ENCODE measurements around the gene LVRN. TPM values are rescaled to one million over a fixed set of nuclear protein-coding genes. Genes with fewer than 3 reads are reported as not detected.

Gene LVRN
- total and polyA plus RNA-seq, 2 donors (not counting 3 experiments of a cell fraction or from before 2014, with no cell fraction given) = 0.11 to 0.38 TPM

GRCh38 chr5:116042375-116042774, 80.1 kb downstream of the LVRN start:
- Histone ChIP-seq H3K4me2 (ENCODE audit: insufficient read depth, low read length) (no peak overlapping the region), H3K27ac (ENCODE audit: insufficient read depth, low read depth, low read length) (no peak overlapping the region), H2AFZ (ENCODE audit: low read depth, low read length) (no peak overlapping the region), H3K36me3 (ENCODE audit: control insufficient read depth in 2 of 2, extremely low read depth in 1 of 2, insufficient read depth in 2 of 2, low read length in 2 of 2) (no peaks in the 10 kb centered on the region), H3K9me3 (replicated peaks; ENCODE audit: control insufficient read depth, insufficient read depth, low read length) (no peaks in the 10 kb centered on the region), H3K4me1 (ENCODE audit: control insufficient read depth, extremely low read depth, insufficient read depth, low read length) (no peaks in the 10 kb centered on the region), H3K79me2 (ENCODE audit: control insufficient read depth, insufficient read depth, low read length) (no peaks in the 10 kb centered on the region), H4K20me1 (replicated peaks; ENCODE audit: control insufficient read depth, extremely low read depth, insufficient read depth, low read length) (no peaks in the 10 kb centered on the region), H3K9ac (replicated peaks; ENCODE audit: extremely low read depth, insufficient read depth, low read length) (no peak overlapping the region), H3K4me3 (replicated peaks in 1 of 3; ENCODE audit: insufficient read depth in 1 of 3, low read depth in 1 of 3, low read length in 3 of 3) (no peak overlapping the region), H3K9me1 (replicated peaks; ENCODE audit: control insufficient read depth, extremely low read depth, insufficient read depth, low read length) (no peaks in the 10 kb centered on the region), H3K27me3 (ENCODE audit: control insufficient read depth in 2 of 2, insufficient read depth in 2 of 2, low read length in 2 of 2) (no peaks in the 10 kb centered on the region)
- FAIRE-seq = no peak
- TF ChIP-seq JUN (IDR thresholded peaks at IDR 0.05; ENCODE audit: borderline replicate concordance, insufficient read depth, insufficient read length, low read depth) = no peak
- TF ChIP-seq GATA2 (IDR thresholded peaks at IDR 0.05; ENCODE audit: insufficient read depth, insufficient read length, low read depth, low read length) = no peak
- no peak for TF ChIP-seq CTCF (IDR thresholded peaks at IDR 0.05; ENCODE audit: extremely low read depth in 1 of 2, insufficient read depth in 1 of 2, low read depth in 1 of 2, low read length in 2 of 2)
- TF ChIP-seq FOS (IDR thresholded peaks at IDR 0.05; ENCODE audit: borderline replicate concordance, insufficient read depth, low read length) = no peak
- no peak for TF ChIP-seq MYC (IDR thresholded peaks at IDR 0.05; ENCODE audit: low read depth, low read length)
- TF ChIP-seq POLR2AphosphoS5 (IDR thresholded peaks at IDR 0.05; ENCODE audit: insufficient read depth, low read depth, low read length) = no peak
- no peak for TF ChIP-seq EZH2 (IDR thresholded peaks at IDR 0.05; ENCODE audit: borderline replicate concordance, low read depth, low read length, severe bottlenecking)
- TF ChIP-seq POLR2A (IDR thresholded peaks at IDR 0.05; ENCODE audit: low read depth, low read length) = no peak
- TF ChIP-seq, protein P1, sequence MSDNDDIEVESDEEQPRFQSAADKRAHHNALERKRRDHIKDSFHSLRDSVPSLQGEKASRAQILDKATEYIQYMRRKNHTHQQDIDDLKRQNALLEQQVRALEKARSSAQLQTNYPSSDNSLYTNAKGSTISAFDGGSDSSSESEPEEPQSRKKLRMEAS (IDR thresholded peaks at IDR 0.05; ENCODE audit: insufficient read depth, insufficient read length) = no peak
- intact Hi-C loops (cut with micrococcal nuclease) = no loop called here
- no TSS peak for BruUV-seq (replicated peaks)
- no peak for DNase-seq (ENCODE audit: low read depth, low spot score)
- dilution Hi-C loops (cut with MboI; ENCODE audit: extremely low pct_ligation_motif_present, low sequenced_read_pairs) = no loop called here
- POLR2A ChIA-PET = no interaction called here
- CTCF ChIA-PET = interaction anchor here (0.8 to 1.7 kb wide), 6 partner anchors 9 to 733 kb away, joined by 3 to 5 read pairs (median 3); no protein-coding TSS in a partner anchor
